ENCODE measurements around the gene ZRANB1. TPM values are rescaled to one million over a fixed set of nuclear protein-coding genes. Genes with fewer than 3 reads are reported as not detected.

The ZRANB1 gene
- total RNA-seq, 1 donor from 2014 or later, result 29.5 TPM

DNA sequence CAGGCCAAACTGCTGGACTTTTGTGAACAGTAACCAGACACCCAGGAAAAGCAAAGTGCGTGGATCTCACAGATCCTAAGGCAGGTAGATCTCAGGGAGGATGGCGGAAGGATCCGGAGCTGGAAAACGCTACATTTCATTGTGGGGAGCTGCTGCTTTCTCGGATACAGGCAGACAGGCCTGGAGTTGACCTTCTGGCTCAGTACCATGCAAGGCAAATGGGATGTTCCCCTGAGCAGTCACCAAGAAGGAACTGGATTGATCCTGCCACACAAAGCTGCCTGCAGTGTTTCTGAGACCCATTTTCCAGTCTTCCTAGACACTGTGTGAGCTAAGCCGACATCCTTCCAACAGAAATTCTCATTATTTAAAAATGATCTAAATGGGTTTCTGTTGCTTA, 65.5 kb downstream of the ZRANB1 start:
- no peak for FAIRE-seq
- DNase-seq (ENCODE audit: low read depth), result no peak
- Histone ChIP-seq H3K27me3 (ENCODE audit: control insufficient read depth, insufficient read depth, low read length) (no peaks in the 10 kb centered on the region), H3K36me3 (ENCODE audit: control insufficient read depth, insufficient read depth, low read length) (peaks cover 13% of the 10 kb centered on the region), H3K4me3 (ENCODE audit: low read depth, low read length) (no peak overlapping the region)
- TF ChIP-seq, protein P1, sequence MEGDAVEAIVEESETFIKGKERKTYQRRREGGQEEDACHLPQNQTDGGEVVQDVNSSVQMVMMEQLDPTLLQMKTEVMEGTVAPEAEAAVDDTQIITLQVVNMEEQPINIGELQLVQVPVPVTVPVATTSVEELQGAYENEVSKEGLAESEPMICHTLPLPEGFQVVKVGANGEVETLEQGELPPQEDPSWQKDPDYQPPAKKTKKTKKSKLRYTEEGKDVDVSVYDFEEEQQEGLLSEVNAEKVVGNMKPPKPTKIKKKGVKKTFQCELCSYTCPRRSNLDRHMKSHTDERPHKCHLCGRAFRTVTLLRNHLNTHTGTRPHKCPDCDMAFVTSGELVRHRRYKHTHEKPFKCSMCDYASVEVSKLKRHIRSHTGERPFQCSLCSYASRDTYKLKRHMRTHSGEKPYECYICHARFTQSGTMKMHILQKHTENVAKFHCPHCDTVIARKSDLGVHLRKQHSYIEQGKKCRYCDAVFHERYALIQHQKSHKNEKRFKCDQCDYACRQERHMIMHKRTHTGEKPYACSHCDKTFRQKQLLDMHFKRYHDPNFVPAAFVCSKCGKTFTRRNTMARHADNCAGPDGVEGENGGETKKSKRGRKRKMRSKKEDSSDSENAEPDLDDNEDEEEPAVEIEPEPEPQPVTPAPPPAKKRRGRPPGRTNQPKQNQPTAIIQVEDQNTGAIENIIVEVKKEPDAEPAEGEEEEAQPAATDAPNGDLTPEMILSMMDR (IDR thresholded peaks at IDR 0.05; ENCODE audit: insufficient read depth, low read length, severe bottlenecking), result no peak

DNA sequence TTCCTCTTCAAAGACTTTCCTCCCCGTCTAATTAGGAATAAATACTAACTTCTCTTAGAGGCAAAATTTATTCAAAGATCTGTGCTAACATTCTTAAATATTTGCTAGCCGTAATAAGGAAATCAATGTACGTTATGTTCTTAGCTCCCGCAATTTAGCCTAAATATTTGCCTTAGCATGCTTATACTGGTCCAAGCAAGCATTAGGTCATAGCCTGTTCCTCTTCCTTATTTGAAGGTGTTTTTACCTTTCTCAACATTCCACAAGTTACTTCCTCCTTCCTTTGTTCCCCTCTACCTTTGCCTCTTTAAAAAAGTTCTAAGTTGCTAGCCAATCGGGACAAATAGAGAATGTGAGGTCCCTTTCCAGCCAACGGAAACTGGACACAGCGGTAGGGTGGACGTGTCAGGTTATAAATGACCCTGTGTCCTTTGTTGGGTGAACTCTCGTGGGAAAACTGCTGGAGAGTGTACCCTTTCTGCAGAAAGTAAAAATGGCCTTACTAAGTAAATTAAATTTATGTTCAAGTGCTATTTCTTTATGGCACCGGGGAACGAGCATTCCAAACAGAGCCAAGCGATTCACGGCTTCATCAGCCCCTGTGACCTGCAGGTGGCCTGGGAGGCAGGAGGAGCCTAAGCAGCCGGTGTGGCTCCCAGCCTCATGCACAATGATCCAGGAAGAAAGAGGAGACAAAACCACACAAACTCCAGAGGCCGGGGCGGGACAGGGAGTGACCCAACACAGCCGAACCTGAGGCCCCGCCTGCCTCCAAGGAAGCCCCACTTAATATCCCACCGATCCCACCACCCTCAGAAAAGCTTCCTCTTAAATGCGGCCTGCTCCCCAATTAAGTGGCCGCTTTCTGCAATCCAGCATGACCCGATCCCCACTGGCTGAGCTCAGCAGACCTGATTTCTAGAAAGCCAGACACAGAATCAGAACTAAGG, 67.0 kb downstream of the ZRANB1 start:
- H3K4me3 ChIP-seq (ENCODE audit: low read depth, low read length), result peak overlapping the region; percentile 3
- peak; percentile 75 for DNase-seq (ENCODE audit: low read depth)
- no peaks in the 10 kb centered on the region for H3K27me3 ChIP-seq (ENCODE audit: control insufficient read depth, insufficient read depth, low read length)
- peaks cover 11% of the 10 kb centered on the region for H3K36me3 ChIP-seq (ENCODE audit: control insufficient read depth, insufficient read depth, low read length)
- no peak for FAIRE-seq
- TF ChIP-seq, protein P1 (IDR thresholded peaks at IDR 0.05; ENCODE audit: insufficient read depth, low read length, severe bottlenecking), result no peak

DNA sequence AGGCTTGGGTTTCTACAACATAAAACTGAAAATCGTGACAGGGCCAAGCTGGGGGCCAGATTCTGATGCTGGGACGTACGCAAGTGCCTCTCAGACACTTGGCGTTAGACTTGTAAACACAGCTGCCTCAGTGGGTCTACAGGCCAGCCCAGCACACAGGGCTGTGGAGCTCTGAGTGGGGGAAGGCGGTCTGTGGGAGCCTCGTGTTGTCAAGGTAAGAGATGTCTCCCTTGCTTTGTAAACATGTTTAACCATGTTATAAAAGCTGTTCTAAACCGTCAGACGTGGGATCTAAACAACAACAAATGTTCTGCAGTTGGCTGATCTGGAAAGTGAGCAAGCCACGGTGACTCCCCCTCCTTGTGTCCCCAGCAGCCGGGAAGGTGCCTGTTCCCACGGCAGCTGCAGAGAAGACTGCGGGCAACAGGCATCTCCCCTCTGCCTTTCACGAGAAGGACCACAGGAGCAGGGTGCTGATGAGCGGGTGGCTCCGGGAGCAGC, 67.8 kb downstream of the ZRANB1 start:
- no peak for FAIRE-seq
- no peaks in the 10 kb centered on the region for H3K27me3 ChIP-seq (ENCODE audit: control insufficient read depth, insufficient read depth, low read length)
- H3K36me3 ChIP-seq (ENCODE audit: control insufficient read depth, insufficient read depth, low read length), result peaks cover 14% of the 10 kb centered on the region
- TF ChIP-seq, protein P1 (IDR thresholded peaks at IDR 0.05; ENCODE audit: insufficient read depth, low read length, severe bottlenecking), result no peak
- H3K4me3 ChIP-seq (ENCODE audit: low read depth, low read length), result no peak overlapping the region
- DNase-seq (ENCODE audit: low read depth), result no peak

DNA sequence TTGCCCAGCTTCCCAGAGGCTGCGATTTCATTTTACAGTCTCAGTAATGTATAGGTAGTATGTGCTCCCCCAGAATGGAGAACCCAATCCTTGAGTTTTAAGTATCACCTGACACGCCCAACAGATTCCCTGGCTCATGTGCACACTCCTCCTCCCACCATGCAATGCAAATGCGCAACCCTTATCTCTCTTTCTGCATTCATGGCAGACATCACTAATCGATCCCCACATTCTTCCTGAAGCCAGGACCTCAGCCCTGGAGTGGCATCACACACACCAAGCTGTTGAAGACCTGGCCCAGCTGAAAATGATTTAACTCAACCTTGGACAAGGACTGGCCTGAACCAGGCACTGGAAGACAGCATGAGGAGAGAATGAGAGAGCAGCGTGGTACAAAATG, 68.4 kb downstream of the ZRANB1 start:
- Histone ChIP-seq H3K36me3 (ENCODE audit: control insufficient read depth, insufficient read depth, low read length) (peaks cover 17% of the 10 kb centered on the region), H3K27me3 (ENCODE audit: control insufficient read depth, insufficient read depth, low read length) (no peaks in the 10 kb centered on the region), H3K4me3 (ENCODE audit: low read depth, low read length) (no peak overlapping the region)
- no peak for DNase-seq (ENCODE audit: low read depth)
- TF ChIP-seq, protein P1 (IDR thresholded peaks at IDR 0.05; ENCODE audit: insufficient read depth, low read length, severe bottlenecking), result no peak
- no peak for FAIRE-seq

DNA sequence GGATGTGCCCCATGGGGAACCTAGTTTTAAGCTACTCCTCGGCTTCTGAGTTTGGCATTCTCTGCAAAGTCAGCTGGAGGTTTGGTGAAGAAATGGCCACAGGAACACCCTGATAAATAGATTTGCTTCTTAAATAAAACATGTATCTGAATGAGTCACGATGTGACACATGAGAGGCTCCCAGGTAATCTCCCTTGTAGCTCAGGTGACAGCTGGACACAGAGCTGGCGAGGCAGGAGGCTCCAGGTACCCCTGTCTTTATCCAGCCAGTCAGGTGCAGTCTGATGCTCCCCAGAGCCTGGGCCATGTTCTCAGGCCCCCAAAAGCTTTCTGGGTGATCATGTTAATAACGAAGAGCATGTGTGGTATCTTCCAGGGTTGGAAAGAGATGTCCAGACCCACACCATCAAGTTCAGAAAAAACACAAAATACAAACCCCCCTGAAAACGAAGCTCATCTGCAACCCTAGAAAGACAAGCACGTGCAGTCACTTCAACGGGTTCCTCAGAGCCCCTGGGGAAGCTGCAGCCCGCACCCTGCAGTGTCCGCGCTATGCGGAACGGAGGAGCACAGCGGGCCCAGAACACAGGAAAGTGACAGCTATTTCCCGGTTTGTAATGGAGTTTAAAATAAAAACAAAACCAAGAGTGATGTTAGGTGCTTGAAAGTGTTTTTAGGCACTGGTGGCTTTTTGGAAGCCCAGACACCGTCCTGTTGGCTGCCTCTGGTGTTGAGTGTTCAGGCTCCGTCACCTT, 69.4 kb downstream of the ZRANB1 start:
- peak; percentile 55 for DNase-seq (ENCODE audit: low read depth)
- Histone ChIP-seq H3K27me3 (ENCODE audit: control insufficient read depth, insufficient read depth, low read length) (no peaks in the 10 kb centered on the region), H3K4me3 (ENCODE audit: low read depth, low read length) (no peak overlapping the region), H3K36me3 (ENCODE audit: control insufficient read depth, insufficient read depth, low read length) (peaks cover 17% of the 10 kb centered on the region)
- TF ChIP-seq, protein P1 (IDR thresholded peaks at IDR 0.05; ENCODE audit: insufficient read depth, low read length, severe bottlenecking), result no peak
- no peak for FAIRE-seq

Data from bronchial epithelial cell (primary cell).